ENCODE measurements around the gene ADH7. TPM values are rescaled to one million over a fixed set of nuclear protein-coding genes. Genes with fewer than 3 reads are reported as not detected.
"Not testable (repeated sequence)": the region's sequence is repeated elsewhere in the genome, so short reads cannot be mapped to it uniquely, and the experiment has no call there.

ADH7 gene
- total and polyA plus RNA-seq, 2 experiments from 2014 or later: not detected

DNA sequence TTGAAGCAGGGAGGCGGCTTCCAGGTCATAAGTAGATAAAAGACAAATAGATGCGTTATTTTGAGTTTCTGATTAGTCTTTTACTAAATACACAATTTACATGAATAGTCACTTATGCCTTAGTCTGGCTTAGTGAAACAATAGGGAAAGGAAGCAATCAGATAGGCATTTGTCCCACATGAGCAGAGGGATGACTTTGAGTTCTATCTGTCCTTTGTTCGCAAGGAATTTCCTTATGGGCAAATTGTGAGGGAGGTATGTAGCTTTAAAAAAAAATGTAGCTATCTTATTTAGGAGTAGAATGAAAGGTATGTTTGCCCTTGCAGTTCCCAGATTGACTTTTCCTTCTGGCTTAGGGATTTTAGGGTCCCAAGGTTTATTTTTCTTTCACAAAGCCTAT lies 56.3 kb downstream of the ADH7 start:
- 80% methylated on average over 3 of the region's 3 CpGs for whole genome bisulfite sequencing (ENCODE audit: low lambda C conversion rate, missing lambda C conversion rate)
- no peak for DNase-seq (ENCODE audit: low spot score)

DNA sequence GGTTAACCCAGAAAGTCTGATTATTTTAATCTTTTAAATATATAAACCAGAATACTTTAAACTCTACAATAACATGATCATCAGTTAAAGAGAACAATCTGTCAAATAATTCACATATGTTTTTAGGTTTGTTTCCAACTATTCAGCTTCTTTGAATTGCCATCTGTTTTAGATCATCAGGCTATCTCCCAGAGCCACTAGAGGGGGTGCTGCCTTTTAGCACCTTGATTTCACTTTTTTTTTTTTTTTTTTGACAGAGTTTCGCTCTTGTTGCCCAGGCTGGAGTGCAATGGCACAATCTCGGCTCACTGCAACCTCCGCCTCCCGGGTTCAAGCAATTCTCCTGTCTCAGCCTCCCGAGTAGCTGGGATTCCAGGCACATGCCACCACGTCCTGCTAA lies 57.8 kb downstream of the ADH7 start:
- not testable (repeated sequence) for H3K36me3 ChIP-seq (replicated peaks; ENCODE audit: insufficient read depth, low read depth); H3K4me2 ChIP-seq; H4K20me1 ChIP-seq (ENCODE audit: insufficient read depth, poor library complexity, severe bottlenecking); H3K4me3 ChIP-seq; DNase-seq (ENCODE audit: low spot score); H3K79me2 ChIP-seq; H3K9me2 ChIP-seq (replicated peaks; ENCODE audit: insufficient read depth); H3K9me3 ChIP-seq (ENCODE audit: low read depth); H3K27ac ChIP-seq; H3K27me3 ChIP-seq; H3K4me1 ChIP-seq (ENCODE audit: insufficient read depth); H2AFZ ChIP-seq
- WGBS (ENCODE audit: low lambda C conversion rate, missing lambda C conversion rate): 61% methylated on average over 6 of the region's 6 CpGs
- TF ChIP-seq, protein P1, sequence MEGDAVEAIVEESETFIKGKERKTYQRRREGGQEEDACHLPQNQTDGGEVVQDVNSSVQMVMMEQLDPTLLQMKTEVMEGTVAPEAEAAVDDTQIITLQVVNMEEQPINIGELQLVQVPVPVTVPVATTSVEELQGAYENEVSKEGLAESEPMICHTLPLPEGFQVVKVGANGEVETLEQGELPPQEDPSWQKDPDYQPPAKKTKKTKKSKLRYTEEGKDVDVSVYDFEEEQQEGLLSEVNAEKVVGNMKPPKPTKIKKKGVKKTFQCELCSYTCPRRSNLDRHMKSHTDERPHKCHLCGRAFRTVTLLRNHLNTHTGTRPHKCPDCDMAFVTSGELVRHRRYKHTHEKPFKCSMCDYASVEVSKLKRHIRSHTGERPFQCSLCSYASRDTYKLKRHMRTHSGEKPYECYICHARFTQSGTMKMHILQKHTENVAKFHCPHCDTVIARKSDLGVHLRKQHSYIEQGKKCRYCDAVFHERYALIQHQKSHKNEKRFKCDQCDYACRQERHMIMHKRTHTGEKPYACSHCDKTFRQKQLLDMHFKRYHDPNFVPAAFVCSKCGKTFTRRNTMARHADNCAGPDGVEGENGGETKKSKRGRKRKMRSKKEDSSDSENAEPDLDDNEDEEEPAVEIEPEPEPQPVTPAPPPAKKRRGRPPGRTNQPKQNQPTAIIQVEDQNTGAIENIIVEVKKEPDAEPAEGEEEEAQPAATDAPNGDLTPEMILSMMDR (IDR thresholded peaks at IDR 0.05; ENCODE audit: poor library complexity): peak; percentile 29

More for the DNA sequence above, 56.3 kb downstream of the ADH7 start:
- Histone ChIP-seq H3K4me1 (ENCODE audit: insufficient read depth) (no peaks in the 10 kb centered on the region), H3K9me2 (replicated peaks; ENCODE audit: insufficient read depth) (no peaks in the 10 kb centered on the region), H3K36me3 (replicated peaks; ENCODE audit: insufficient read depth, low read depth) (no peaks in the 10 kb centered on the region), H3K4me2 (no peak overlapping the region), H3K27me3 (no peaks in the 10 kb centered on the region), H4K20me1 (ENCODE audit: insufficient read depth, poor library complexity, severe bottlenecking) (no peaks in the 10 kb centered on the region), H3K4me3 (no peak overlapping the region), H3K9me3 (ENCODE audit: low read depth) (no peaks in the 10 kb centered on the region), H3K27ac (no peak overlapping the region), H3K79me2 (no peaks in the 10 kb centered on the region), H2AFZ (no peak overlapping the region)
- no peak for TF ChIP-seq EZH2 (IDR thresholded peaks at IDR 0.05; ENCODE audit: borderline replicate concordance)

DNA sequence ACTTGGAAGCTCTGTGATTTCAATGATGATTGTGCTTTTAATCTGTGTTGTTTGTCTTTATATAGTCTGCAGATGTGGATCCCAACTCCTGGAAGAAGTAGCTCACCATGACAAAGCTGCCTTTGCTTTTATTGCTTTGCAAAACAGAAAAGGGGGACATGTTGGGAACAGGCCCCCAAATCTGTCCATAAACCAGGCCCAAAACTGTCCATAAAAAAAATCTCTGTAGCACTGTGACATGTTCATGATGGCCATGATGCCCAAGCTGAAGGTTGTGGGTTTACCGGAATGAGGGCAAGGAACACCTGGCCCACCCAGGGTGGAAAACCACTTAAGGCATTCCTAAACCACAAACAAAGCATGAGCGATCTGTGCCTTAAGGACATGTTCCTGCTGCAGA lies 62.7 kb downstream of the ADH7 start:
- not testable (repeated sequence) for H3K4me2 ChIP-seq; H4K20me1 ChIP-seq (ENCODE audit: insufficient read depth, poor library complexity, severe bottlenecking); H3K9me3 ChIP-seq (ENCODE audit: low read depth); H3K27ac ChIP-seq; H3K9me2 ChIP-seq (replicated peaks; ENCODE audit: insufficient read depth); DNase-seq (ENCODE audit: low spot score); H2AFZ ChIP-seq; H3K79me2 ChIP-seq; H3K4me1 ChIP-seq (ENCODE audit: insufficient read depth); H3K36me3 ChIP-seq (replicated peaks; ENCODE audit: insufficient read depth, low read depth); H3K27me3 ChIP-seq; H3K4me3 ChIP-seq
- 98% methylated on average over 2 of the region's 2 CpGs for WGBS (ENCODE audit: low lambda C conversion rate, missing lambda C conversion rate)

DNA sequence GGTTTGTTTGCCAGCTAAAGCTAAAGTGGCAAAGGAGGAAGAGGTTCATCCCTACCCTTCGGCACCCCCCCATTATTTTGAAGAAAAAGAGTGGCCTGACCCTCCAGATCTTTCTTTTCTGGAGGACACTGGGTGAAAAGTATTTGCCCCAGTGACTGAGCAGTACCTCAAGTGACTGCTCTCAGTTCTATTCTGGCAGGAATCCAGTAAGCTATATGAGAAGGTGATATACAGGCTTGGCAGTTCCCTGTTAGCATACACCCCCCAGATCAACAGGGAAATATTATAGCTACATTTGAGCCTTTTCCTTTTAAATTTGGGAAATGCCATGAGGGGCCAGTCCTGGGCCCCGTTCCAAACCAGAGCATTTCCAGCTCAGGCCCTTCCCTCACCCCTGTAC lies 67.3 kb downstream of the ADH7 start:
- H2AFZ ChIP-seq; H3K79me2 ChIP-seq; H3K4me1 ChIP-seq (ENCODE audit: insufficient read depth); H3K9me3 ChIP-seq (ENCODE audit: low read depth); H3K4me3 ChIP-seq; H4K20me1 ChIP-seq (ENCODE audit: insufficient read depth, poor library complexity, severe bottlenecking); H3K9me2 ChIP-seq (replicated peaks; ENCODE audit: insufficient read depth); H3K4me2 ChIP-seq; H3K27me3 ChIP-seq; DNase-seq (ENCODE audit: low spot score); H3K27ac ChIP-seq; H3K36me3 ChIP-seq (replicated peaks; ENCODE audit: insufficient read depth, low read depth): not testable (repeated sequence)
- 79% methylated on average over 2 of the region's 2 CpGs for WGBS (ENCODE audit: low lambda C conversion rate, missing lambda C conversion rate)

DNA sequence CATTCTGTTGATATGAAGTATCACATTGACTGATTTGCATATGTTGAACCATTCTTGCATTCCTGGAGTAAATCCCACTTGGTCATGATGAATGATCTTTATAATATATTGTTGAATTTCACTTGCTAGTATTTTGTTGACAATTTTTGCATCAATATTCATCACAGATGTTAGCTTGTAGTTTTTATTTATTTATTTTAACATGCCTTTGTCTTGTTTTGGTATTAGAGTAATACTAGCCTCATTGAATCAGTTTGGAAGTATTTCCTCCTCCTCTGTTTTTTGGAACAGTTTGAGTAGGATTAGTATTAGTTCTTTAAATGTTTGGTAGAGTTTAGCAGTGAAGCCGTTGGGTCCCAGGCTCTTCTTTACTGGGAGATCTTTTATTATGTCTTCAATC lies 68.7 kb downstream of the ADH7 start:
- WGBS (ENCODE audit: low lambda C conversion rate, missing lambda C conversion rate): 76% methylated on average over 1 of the region's 1 CpG
- Histone ChIP-seq H3K9me3 (ENCODE audit: low read depth) (no peaks in the 10 kb centered on the region), H3K4me3 (no peak overlapping the region)

More for the DNA sequence above, 68.7 kb downstream of the ADH7 start:
- Histone ChIP-seq H3K27ac (no peak overlapping the region), H3K27me3 (no peaks in the 10 kb centered on the region), H3K9me2 (replicated peaks; ENCODE audit: insufficient read depth) (no peaks in the 10 kb centered on the region), H3K4me2 (no peak overlapping the region), H4K20me1 (ENCODE audit: insufficient read depth, poor library complexity, severe bottlenecking) (no peaks in the 10 kb centered on the region), H3K36me3 (replicated peaks; ENCODE audit: insufficient read depth, low read depth) (no peaks in the 10 kb centered on the region), H3K4me1 (ENCODE audit: insufficient read depth) (no peaks in the 10 kb centered on the region), H2AFZ (no peak overlapping the region), H3K79me2 (no peaks in the 10 kb centered on the region)
- no peak for DNase-seq (ENCODE audit: low spot score)
- TF ChIP-seq, protein P1 (IDR thresholded peaks at IDR 0.05; ENCODE audit: poor library complexity): no peak
- TF ChIP-seq EZH2 (IDR thresholded peaks at IDR 0.05; ENCODE audit: borderline replicate concordance) (no peak), EZH2phosphoT487 (IDR thresholded peaks at IDR 0.05; ENCODE audit: low read depth, severe bottlenecking, unreplicated experiment) (no peak)

All from hepatocyte (in vitro differentiated cells).